ENCODE data around the gene JMJD1C.

- TF ChIP-seq CTCF (IDR thresholded peaks at IDR 0.05; ENCODE audit: low read depth, low read length, poor library complexity, severe bottlenecking), result no peak
- no peak for TF ChIP-seq EZH2phosphoT487 (IDR thresholded peaks at IDR 0.05; ENCODE audit: borderline replicate concordance, low read length)
Observed at GRCh38 chr10:63204667-63205391, 260.9 kb downstream of the JMJD1C start.
